ENCODE data around the gene SDK2. TPM values are rescaled to one million over a fixed set of nuclear protein-coding genes. Genes with fewer than 3 reads are reported as not detected.

The SDK2 gene
- total and polyA plus RNA-seq, 2 of the 8 experiments (the other 6 are each of a cell fraction or from before 2014, with no cell fraction given), result 3.9 to 4.1 TPM

- Histone ChIP-seq H4K20me1 (replicated peaks in 1 of 2; ENCODE audit: control insufficient read depth in 1 of 2, insufficient read depth in 2 of 2, low read length in 2 of 2) (peaks cover 0 to 3% of the 10 kb centered on the region in 2 experiments), H3K4me1 (replicated peaks in 1 of 4; ENCODE audit: control insufficient read depth in 3 of 4, insufficient read depth in 4 of 4, low read length in 3 of 4) (peaks cover 0 to 35% (median 21%) of the 10 kb centered on the region in 4 experiments; a peak in 6 of 7 replicates)
- no peak for TF ChIP-seq CHD2 (IDR thresholded peaks at IDR 0.05; ENCODE audit: low read length)
- no peak for TF ChIP-seq RFX5 (IDR thresholded peaks at IDR 0.05; ENCODE audit: borderline replicate concordance, low read depth, low read length)
- TF ChIP-seq POLR2A (IDR thresholded peaks at IDR 0.05; ENCODE audit: control extremely low read depth in 1 of 2, low read depth in 2 of 2, low read length in 2 of 2), result no peak
- TF ChIP-seq POLR2AphosphoS5 (IDR thresholded peaks at IDR 0.05; ENCODE audit: low read depth, low read length), result no peak
Observed at GRCh38 chr17:73549841-73550430, 94.3 kb downstream of the SDK2 start.

More at GRCh38 chr17:73549841-73550430, 94.3 kb downstream of the SDK2 start:
- Histone ChIP-seq H2BK5ac (ENCODE audit: low read depth, low read length) (no peak overlapping the region), H2AK5ac (ENCODE audit: low read depth, low read length) (peak overlapping the region; percentile 9; the same call in 1 of the 2 replicates), H3K14ac (ENCODE audit: insufficient read length) (no peak overlapping the region), H3K18ac (ENCODE audit: extremely low read depth, low read length) (no peak overlapping the region), H2BK15ac (ENCODE audit: low read length) (no peak overlapping the region), H3K4me3 (ENCODE audit: extremely low read depth in 1 of 4, insufficient read depth in 2 of 4, low read depth in 3 of 4, low read length in 4 of 4) (no peak overlapping the region), H3K27me3 (replicated peaks in 1 of 4; ENCODE audit: control insufficient read depth in 3 of 4, extremely low read depth in 1 of 4, insufficient read depth in 3 of 4, low read length in 3 of 4) (no peaks in the 10 kb centered on the region; a peak in 1 of 7 replicates), H3K56ac (replicated peaks; ENCODE audit: insufficient read length, low read depth, low read length) (no peak overlapping the region), H3K79me2 (ENCODE audit: control insufficient read depth in 1 of 2, insufficient read depth in 2 of 2, low read length in 2 of 2) (no peaks in the 10 kb centered on the region), H3K23ac (ENCODE audit: insufficient read length) (no peak overlapping the region), H3K79me1 (ENCODE audit: low read depth, low read length) (0 out of 2 replicates have a peak, but pooled peaks cover 2% of the 10 kb centered on the region), H4K91ac (replicated peaks; ENCODE audit: insufficient read length, low read length) (no peak overlapping the region), H3K9me3 (ENCODE audit: insufficient read depth in 2 of 2, low read depth in 1 of 2, low read length in 1 of 2) (no peaks in the 10 kb centered on the region), H2AFZ (ENCODE audit: low read length) (no peak overlapping the region), H2BK20ac (ENCODE audit: low read length) (no peak overlapping the region), H2BK12ac (ENCODE audit: low read depth, low read length) (no peak overlapping the region), H3K27ac (ENCODE audit: low read depth, low read length) (no peak overlapping the region), H4K5ac (ENCODE audit: insufficient read length, low read depth, low read length) (no peak overlapping the region), H3K36me3 (ENCODE audit: control insufficient read depth in 2 of 4, insufficient read depth in 4 of 4, low read length in 3 of 4) (no peaks in the 10 kb centered on the region), H2BK120ac (replicated peaks; ENCODE audit: low read depth, low read length) (no peak overlapping the region), H3K23me2 (ENCODE audit: low read depth, low read length) (no peaks in the 10 kb centered on the region), H3K4ac (replicated peaks; ENCODE audit: insufficient read length, low read depth, low read length) (no peak overlapping the region), H3K4me2 (ENCODE audit: insufficient read depth in 1 of 2, low read depth in 2 of 2, low read length in 2 of 2) (no peak overlapping the region), H4K8ac (ENCODE audit: extremely low read depth, insufficient read depth, low read length) (no peak overlapping the region), H3K9ac (replicated peaks in 1 of 4; ENCODE audit: extremely low read depth in 1 of 4, low read depth in 3 of 4, low read length in 3 of 4) (no peak overlapping the region)
- FAIRE-seq, result no peak
- POLR2A ChIA-PET (ENCODE audit: partially characterized antibody), result interaction anchor here (1.0 kb wide), 1 partner anchor 120 kb away, joined by 3 read pairs; no protein-coding TSS in a partner anchor
- CTCF ChIA-PET (ENCODE audit: partially characterized antibody), result interaction anchor here (1.1 to 3.1 kb wide), 6 partner anchors 8 to 493 kb away, joined by 3 to 15 read pairs (median 4); no protein-coding TSS in a partner anchor
- DNase-seq (ENCODE audit: low read depth in 1 of 2, low spot score in 2 of 2), result no peak
- WGBS, 2 experiments (ENCODE audit: extremely low coverage in 1 of 2, insufficient coverage in 1 of 2, insufficient read length in 1 of 2, insufficient replicate concordance in 2 of 2, low coverage in 1 of 2, low lambda C conversion rate in 2 of 2, missing lambda C conversion rate in 1 of 2), result 90% methylated on average over 12 of the region's 12 CpGs; no CpG with 5 or more reads in 1 of the 2 experiments
